GM12801 (cell line): ENCODE data around the gene FAM170B.

Source experiments
- CTCF ChIP-seq: IDR thresholded peaks from one replicate; pipeline ENCODE4 v1.5.1; 2011; ENCODE audit warnings: control low read depth; ENCODE audit not compliant: insufficient read length; ENCODE audit errors: extremely low read depth

Gene FAM170B

GRCh38 chr10:49105076-49105475 lies 28.7 kb downstream of the FAM170B start:
- no peak for TF ChIP-seq CTCF

- no peak for TF ChIP-seq CTCF
These were observed 29.5 kb downstream of the FAM170B start for GRCh38 chr10:49104323-49104722.

- TF ChIP-seq CTCF, result no peak
These were observed 30.1 kb downstream of the FAM170B start for GRCh38 chr10:49103761-49104160.

- TF ChIP-seq CTCF, result no peak
These were observed 34.8 kb downstream of the FAM170B start for GRCh38 chr10:49099046-49099445.

GRCh38 chr10:49096890-49097445 lies 36.9 kb downstream of the FAM170B start:
- no peak for TF ChIP-seq CTCF

GRCh38 chr10:49094646-49095045 lies 39.2 kb downstream of the FAM170B start:
- no peak for TF ChIP-seq CTCF

- no peak for TF ChIP-seq CTCF
These were observed 39.9 kb downstream of the FAM170B start for GRCh38 chr10:49093922-49094321.
